ENCODE results near the gene DIP2C.
"Not testable (repeated sequence)": the region's sequence is repeated elsewhere in the genome, so short reads cannot be mapped to it uniquely, and the experiment has no call there.

DNA sequence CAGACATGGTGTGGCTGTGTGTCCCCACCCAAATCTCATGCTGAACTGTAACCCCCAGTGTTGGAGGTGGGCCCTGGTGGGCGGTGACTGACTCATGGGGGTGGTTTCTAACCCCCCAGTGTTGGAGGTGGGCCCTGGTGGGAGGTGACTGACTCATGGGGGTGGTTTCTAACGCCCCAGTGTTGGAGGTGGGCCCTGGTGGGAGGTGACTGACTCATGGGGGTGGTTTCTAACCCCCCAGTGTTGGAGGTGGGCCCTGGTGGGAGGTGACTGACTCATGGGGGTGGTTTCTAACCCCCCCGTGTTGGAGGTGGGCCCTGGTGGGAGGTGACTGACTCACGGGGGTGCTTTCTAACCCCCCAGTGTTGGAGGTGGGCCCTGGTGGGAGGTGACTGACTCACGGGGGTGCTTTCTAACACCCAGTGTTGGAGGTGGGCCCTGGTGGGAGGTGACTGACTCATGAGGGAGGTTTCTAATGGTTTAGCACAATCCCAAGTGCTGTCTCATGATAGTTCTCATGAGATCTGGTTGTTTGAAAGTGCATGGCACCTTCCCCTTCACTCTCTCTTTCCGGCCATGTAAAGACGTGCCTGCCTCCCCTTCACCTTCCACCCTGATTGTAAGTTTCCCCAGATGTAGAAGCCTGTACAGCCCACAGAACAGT lies 78.7 kb downstream of the DIP2C start:
- TF ChIP-seq NR2C2 (CRISPR knock-in tag; IDR thresholded peaks at IDR 0.05); JUN (CRISPR knock-in tag; IDR thresholded peaks at IDR 0.05); FOXJ3 (CRISPR knock-in tag; IDR thresholded peaks at IDR 0.05; ENCODE audit: borderline replicate concordance); ZBTB21 (CRISPR knock-in tag; IDR thresholded peaks at IDR 0.05; ENCODE audit: borderline replicate concordance); TEAD4 (CRISPR knock-in tag; IDR thresholded peaks at IDR 0.05); ZNF232 (CRISPR knock-in tag; IDR thresholded peaks at IDR 0.05); FOXK1 (CRISPR knock-in tag; IDR thresholded peaks at IDR 0.05); SP1 (CRISPR knock-in tag; conservative IDR thresholded peaks at IDR 0.05): not testable (repeated sequence)
- TF ChIP-seq, protein P1, sequence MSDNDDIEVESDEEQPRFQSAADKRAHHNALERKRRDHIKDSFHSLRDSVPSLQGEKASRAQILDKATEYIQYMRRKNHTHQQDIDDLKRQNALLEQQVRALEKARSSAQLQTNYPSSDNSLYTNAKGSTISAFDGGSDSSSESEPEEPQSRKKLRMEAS (CRISPR knock-in tag; IDR thresholded peaks at IDR 0.05): not testable (repeated sequence)
- TF ChIP-seq, protein P2, sequence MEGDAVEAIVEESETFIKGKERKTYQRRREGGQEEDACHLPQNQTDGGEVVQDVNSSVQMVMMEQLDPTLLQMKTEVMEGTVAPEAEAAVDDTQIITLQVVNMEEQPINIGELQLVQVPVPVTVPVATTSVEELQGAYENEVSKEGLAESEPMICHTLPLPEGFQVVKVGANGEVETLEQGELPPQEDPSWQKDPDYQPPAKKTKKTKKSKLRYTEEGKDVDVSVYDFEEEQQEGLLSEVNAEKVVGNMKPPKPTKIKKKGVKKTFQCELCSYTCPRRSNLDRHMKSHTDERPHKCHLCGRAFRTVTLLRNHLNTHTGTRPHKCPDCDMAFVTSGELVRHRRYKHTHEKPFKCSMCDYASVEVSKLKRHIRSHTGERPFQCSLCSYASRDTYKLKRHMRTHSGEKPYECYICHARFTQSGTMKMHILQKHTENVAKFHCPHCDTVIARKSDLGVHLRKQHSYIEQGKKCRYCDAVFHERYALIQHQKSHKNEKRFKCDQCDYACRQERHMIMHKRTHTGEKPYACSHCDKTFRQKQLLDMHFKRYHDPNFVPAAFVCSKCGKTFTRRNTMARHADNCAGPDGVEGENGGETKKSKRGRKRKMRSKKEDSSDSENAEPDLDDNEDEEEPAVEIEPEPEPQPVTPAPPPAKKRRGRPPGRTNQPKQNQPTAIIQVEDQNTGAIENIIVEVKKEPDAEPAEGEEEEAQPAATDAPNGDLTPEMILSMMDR (IDR thresholded peaks at IDR 0.05): not testable (repeated sequence)
- TF ChIP-seq, protein P3, sequence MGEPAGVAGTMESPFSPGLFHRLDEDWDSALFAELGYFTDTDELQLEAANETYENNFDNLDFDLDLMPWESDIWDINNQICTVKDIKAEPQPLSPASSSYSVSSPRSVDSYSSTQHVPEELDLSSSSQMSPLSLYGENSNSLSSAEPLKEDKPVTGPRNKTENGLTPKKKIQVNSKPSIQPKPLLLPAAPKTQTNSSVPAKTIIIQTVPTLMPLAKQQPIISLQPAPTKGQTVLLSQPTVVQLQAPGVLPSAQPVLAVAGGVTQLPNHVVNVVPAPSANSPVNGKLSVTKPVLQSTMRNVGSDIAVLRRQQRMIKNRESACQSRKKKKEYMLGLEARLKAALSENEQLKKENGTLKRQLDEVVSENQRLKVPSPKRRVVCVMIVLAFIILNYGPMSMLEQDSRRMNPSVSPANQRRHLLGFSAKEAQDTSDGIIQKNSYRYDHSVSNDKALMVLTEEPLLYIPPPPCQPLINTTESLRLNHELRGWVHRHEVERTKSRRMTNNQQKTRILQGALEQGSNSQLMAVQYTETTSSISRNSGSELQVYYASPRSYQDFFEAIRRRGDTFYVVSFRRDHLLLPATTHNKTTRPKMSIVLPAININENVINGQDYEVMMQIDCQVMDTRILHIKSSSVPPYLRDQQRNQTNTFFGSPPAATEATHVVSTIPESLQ (CRISPR knock-in tag; IDR thresholded peaks at IDR 0.05): not testable (repeated sequence)
- TF ChIP-seq, protein P4, sequence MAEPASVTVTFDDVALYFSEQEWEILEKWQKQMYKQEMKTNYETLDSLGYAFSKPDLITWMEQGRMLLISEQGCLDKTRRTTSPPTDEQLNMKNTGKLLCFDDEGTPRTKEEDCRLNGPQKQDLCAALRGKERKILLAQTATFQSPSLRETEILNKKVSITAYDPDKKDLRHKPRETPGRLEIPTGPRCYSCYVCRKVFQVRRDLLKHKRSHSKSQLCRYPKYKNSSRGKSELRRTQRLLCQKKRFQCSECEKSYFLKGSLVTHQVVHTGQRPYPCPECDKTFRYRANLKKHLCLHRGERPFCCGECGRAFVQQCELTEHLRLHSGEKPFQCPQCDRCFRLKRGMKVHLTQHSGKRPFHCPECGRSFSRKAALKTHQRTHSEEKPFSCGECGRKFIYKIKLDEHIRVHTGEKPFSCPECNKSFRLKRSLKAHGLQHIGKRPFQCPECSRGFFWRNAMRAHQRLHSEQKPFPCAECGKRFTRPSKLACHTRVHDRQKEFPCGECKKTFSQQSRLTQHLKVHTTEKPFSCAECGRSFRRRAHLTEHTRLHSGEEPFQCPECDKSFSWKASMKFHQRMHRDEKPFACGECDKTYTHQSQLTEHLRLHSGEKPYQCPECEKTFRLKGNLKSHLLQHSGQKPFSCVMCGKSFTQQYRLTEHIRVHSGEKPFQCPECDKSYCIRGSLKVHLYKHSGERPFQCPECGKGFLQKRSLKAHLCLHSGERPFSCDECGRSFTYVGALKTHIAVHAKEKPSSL (CRISPR knock-in tag; conservative IDR thresholded peaks at IDR 0.05): not testable (repeated sequence)
- TF ChIP-seq, protein P5, sequence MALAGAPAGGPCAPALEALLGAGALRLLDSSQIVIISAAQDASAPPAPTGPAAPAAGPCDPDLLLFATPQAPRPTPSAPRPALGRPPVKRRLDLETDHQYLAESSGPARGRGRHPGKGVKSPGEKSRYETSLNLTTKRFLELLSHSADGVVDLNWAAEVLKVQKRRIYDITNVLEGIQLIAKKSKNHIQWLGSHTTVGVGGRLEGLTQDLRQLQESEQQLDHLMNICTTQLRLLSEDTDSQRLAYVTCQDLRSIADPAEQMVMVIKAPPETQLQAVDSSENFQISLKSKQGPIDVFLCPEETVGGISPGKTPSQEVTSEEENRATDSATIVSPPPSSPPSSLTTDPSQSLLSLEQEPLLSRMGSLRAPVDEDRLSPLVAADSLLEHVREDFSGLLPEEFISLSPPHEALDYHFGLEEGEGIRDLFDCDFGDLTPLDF (CRISPR knock-in tag; IDR thresholded peaks at IDR 0.05): not testable (repeated sequence)
- TF ChIP-seq, protein P6, sequence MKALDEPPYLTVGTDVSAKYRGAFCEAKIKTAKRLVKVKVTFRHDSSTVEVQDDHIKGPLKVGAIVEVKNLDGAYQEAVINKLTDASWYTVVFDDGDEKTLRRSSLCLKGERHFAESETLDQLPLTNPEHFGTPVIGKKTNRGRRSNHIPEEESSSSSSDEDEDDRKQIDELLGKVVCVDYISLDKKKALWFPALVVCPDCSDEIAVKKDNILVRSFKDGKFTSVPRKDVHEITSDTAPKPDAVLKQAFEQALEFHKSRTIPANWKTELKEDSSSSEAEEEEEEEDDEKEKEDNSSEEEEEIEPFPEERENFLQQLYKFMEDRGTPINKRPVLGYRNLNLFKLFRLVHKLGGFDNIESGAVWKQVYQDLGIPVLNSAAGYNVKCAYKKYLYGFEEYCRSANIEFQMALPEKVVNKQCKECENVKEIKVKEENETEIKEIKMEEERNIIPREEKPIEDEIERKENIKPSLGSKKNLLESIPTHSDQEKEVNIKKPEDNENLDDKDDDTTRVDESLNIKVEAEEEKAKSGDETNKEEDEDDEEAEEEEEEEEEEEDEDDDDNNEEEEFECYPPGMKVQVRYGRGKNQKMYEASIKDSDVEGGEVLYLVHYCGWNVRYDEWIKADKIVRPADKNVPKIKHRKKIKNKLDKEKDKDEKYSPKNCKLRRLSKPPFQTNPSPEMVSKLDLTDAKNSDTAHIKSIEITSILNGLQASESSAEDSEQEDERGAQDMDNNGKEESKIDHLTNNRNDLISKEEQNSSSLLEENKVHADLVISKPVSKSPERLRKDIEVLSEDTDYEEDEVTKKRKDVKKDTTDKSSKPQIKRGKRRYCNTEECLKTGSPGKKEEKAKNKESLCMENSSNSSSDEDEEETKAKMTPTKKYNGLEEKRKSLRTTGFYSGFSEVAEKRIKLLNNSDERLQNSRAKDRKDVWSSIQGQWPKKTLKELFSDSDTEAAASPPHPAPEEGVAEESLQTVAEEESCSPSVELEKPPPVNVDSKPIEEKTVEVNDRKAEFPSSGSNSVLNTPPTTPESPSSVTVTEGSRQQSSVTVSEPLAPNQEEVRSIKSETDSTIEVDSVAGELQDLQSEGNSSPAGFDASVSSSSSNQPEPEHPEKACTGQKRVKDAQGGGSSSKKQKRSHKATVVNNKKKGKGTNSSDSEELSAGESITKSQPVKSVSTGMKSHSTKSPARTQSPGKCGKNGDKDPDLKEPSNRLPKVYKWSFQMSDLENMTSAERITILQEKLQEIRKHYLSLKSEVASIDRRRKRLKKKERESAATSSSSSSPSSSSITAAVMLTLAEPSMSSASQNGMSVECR (CRISPR knock-in tag; IDR thresholded peaks at IDR 0.05; ENCODE audit: borderline replicate concordance): not testable (repeated sequence)

Measured in WTC11 (cell line).